Adipose tissue (tissue), 3 donors: ENCODE results near the gene FAM120A. TPM values are rescaled to one million over a fixed set of nuclear protein-coding genes. Genes with fewer than 3 reads are reported as not detected.

Experiments
- H3K27ac ChIP-seq: one replicate; pipeline ENCODE4 v1.5.1; 2013; ENCODE audit warnings: low read depth, low read length
- WGBS, 3 donors: extraction: QIAGEN DNeasy Blood & Tissue Kit; methylation state at CpG; one replicate each; pipeline ENCODE4 v1.1.7; 2013; 5-methylcytosine and 5-hydroxymethylcytosine counted together
- polyA plus RNA-seq, 3 donors: library from polyadenylated mRNA; stranded (reverse); fragments of 200-250 nt; gene quantifications; one replicate each; pipeline ENCODE4 v1.2.3, GENCODE V29; 2013
- donor health status: healthy with polysubstance abuse.
- donor health status: Bipolar disorder and iron deficiency.
- donor health status: healthy.

Gene FAM120A
- polyA plus RNA-seq, 3 donors = 38.4 to 60.1 (median 53.3) TPM

GRCh38 chr9:93594041-93594756 lies 142.7 kb downstream of the FAM120A start:
- no peak overlapping the region for H3K27ac ChIP-seq
- WGBS, 3 donors = 62 to 63% (median 63%) methylated on average over 9 of the region's 9 CpGs

GRCh38 chr9:93595461-93595860 lies 144.0 kb downstream of the FAM120A start:
- 93 to 95% (median 93%) methylated on average over 5 of the region's 5 CpGs for WGBS, 3 donors
- no peak overlapping the region for H3K27ac ChIP-seq

- H3K27ac ChIP-seq = no peak overlapping the region
- 61 to 85% (median 85%) methylated on average over 5 of the region's 5 CpGs for WGBS, 3 donors
These were observed 144.4 kb downstream of the FAM120A start for GRCh38 chr9:93595861-93596365.

GRCh38 chr9:93596399-93596798 lies 144.9 kb downstream of the FAM120A start:
- H3K27ac ChIP-seq = no peak overlapping the region
- 76 to 80% (median 80%) methylated on average over 4 of the region's 4 CpGs for WGBS, 3 donors

DNA sequence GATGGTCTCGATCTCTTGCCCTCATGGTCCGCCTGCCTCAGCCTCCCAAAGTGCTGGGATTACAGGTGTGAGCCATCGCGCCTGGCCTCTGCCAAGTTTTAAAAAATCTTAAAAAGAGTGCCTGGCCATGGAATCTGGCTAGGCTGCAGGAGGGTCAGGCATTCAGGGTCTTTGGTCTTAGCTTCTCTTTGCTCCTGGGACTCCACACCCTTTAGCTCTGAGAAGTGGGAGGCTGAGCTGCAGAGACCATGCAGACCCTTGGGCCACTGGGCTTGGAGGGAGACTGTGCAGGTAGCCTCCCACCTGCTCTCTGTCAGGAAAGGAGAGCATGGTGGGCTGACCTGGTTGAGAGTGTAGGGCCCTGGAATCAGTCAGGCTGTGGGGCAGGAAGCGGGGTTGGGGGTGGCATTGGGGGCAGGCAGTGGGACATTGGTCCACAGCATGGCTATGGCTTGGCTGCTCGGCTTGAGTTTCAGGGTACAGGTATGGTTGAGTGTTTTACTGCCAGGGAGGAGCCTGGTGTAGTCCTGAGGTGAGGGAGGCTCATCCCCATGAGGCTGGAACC lies 145.7 kb downstream of the FAM120A start:
- WGBS, 3 donors = 93 to 99% (median 98%) methylated on average over 6 of the region's 6 CpGs

GRCh38 chr9:93597871-93598646 lies 146.6 kb downstream of the FAM120A start:
- 87 to 90% (median 87%) methylated on average over 14 to 15 of the region's 15 CpGs for WGBS, 3 donors
- no peak overlapping the region for H3K27ac ChIP-seq

More for the DNA sequence above, 145.7 kb downstream of the FAM120A start:
- H3K27ac ChIP-seq = no peak overlapping the region

DNA sequence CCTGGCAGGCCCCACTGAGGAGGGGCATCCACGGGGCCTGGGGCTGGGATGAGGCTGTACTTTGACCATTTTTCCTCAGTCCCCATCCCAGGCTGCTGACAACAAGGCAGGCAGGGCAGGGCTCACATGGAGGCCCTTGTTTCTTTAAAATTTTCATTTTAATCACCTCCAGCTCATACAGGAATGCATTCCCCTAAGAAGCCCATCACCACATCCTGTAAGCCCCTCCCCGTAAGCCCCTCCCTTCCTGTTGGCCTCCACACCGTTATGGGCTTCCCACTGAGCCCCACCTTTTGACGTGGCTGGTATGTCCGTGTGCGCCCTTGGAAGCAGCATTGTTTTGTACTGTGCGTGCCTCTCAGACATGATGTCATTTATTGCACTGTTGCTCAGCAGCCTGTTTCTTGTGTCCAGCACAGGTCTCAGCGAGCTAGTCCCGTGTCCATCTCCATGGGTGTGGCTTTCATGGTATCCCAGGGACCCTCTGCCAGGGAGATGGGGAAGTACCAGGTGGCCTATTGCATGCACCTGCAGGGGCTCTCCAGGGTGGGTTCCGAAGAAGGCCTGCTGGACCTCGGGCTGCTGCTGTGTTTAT lies 147.3 kb downstream of the FAM120A start:
- 50 to 74% (median 59%) methylated on average over 11 of the region's 11 CpGs for whole genome bisulfite sequencing, 3 donors

GRCh38 chr9:93599571-93600403 lies 148.3 kb downstream of the FAM120A start:
- WGBS, 3 donors = 56 to 85% (median 78%) methylated on average over 17 of the region's 17 CpGs
- no peak overlapping the region for H3K27ac ChIP-seq

More for the DNA sequence above, 147.3 kb downstream of the FAM120A start:
- H3K27ac ChIP-seq = no peak overlapping the region

GRCh38 chr9:93600504-93600903 lies 149.0 kb downstream of the FAM120A start:
- whole genome bisulfite sequencing, 3 donors = 39 to 43% (median 42%) methylated on average over 3 of the region's 3 CpGs
- H3K27ac ChIP-seq = no peak overlapping the region

DNA sequence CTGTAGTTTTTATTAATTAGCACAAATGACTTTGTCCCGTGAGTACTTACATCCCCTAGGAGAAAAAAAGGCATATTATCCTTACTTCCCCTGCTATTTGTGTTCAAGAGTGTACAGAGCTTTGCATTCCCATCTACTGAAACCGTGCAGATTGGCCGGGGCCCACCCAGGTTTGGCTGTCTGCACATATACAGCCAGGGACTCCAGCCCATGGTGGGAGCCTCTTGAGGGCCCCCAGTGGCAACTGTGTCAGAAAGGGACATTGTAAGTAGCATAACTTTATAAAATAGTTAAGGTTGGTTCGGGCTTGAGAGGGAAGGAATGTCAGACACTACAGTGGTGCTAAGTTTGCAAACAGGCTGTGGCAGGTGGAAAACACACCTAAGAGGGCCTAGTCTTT lies 149.6 kb downstream of the FAM120A start:
- WGBS, 3 donors = 73 to 81% (median 78%) methylated on average over 4 of the region's 4 CpGs
- no peak overlapping the region for H3K27ac ChIP-seq

DNA sequence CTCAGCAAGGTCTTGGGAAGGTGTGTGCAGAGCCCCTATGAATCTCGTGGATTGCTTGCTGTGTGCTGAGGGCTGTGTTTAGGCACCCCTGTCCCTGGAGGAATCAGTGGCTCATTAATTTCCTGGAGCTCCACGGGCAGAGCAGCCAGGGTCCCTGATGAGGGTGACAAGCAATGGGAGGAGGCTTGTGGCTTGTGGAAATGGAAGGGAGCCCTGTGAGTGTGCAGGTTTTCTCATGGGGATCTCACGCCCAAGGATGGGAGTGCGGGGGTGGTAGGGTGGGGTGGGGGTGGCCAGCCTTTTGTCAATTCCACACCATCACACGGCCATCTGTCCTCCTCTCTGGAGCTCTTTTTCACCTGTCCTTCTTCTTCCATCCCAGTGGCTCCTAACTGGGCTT lies 150.2 kb downstream of the FAM120A start:
- WGBS, 3 donors = 74 to 78% (median 77%) methylated on average over 5 of the region's 5 CpGs
- no peak overlapping the region for H3K27ac ChIP-seq

DNA sequence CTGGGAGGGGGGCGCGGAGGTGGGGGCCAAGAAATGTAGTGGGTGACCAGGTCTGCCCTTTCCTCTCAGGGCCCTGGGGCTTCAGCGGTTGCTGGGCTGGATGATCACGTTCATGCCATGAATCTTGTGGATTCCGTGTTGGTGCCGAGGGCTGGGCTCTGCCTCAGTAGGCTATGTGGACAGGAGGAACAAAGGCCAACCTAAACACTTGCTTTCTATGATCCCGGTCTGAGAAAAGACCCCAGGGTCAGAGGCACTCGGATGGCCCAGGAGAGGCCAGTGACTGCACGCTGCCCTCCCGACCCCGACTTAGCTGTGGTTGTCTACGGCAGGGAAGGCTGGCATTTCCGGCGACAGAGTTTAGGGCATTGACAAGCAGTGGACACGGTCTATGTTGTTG lies 151.5 kb downstream of the FAM120A start:
- no peak overlapping the region for H3K27ac ChIP-seq

GRCh38 chr9:93603906-93604326 lies 152.4 kb downstream of the FAM120A start:
- H3K27ac ChIP-seq = no peak overlapping the region
- 72 to 90% (median 84%) methylated on average over 4 of the region's 4 CpGs for WGBS, 3 donors

More for the DNA sequence above, 151.5 kb downstream of the FAM120A start:
- WGBS, 3 donors = 95 to 98% (median 96%) methylated on average over 15 of the region's 15 CpGs

DNA sequence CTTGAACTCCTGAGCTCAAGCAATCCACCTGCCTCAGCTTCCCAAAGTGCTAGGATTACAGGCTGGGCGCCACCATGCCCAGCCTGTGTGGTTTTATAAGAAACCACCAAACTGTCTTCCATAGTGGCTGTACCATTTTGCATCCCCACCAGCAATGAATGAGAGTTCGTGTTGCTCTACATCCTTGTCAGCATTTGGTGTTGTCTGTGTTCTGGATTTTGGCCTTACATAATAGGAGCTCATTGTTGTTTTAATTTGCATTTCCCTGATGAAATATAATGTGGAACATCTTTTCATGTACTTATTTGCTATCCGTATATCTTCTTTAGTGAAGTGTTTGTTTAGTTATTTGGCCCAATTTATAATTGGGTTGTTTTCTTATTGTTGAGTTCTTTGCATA lies 154.7 kb downstream of the FAM120A start:
- WGBS, 3 donors = 65 to 93% (median 67%) methylated on average over 3 of the region's 3 CpGs

GRCh38 chr9:93610206-93610605 lies 158.7 kb downstream of the FAM120A start:
- WGBS, 3 donors = 97 to 100% (median 98%) methylated on average over 1 of the region's 1 CpG
- H3K27ac ChIP-seq = no peak overlapping the region

More for the DNA sequence above, 154.7 kb downstream of the FAM120A start:
- H3K27ac ChIP-seq = no peak overlapping the region

DNA sequence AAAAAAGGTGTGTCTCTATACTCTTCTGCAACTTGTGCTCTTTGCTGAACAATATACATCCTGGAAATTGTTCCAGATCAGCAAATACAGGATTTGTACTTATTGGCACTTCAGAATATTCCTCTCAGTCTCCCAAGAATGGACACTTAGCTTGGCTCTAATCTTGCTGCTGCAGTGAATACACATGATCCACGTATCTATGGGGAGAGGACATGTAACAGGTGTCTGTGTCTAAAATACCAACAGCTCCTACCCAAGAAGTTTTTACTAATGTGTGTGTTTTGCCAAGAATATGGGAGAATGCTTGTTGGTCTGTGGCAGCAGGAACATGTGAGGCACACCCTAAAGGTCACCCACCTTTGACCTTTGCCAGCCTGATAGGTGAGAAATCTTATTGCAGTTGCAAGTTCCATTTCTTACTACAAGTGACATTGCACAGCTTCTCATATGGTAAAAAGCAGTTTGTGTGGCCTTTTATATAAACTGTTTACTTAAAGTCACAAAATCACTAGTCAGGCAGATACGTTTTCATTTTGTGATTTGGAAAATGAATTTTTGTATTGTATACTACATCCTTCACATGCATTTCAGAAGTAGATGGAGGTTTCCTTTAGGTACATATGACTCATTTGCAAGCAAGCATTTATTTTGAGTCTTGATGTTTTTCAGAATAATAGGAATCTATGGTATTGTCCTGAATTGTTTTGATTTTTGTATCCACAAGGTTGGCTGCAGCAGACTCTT lies 160.7 kb downstream of the FAM120A start:
- WGBS, 3 donors = 59 to 82% (median 81%) methylated on average over 2 of the region's 2 CpGs
- no peak overlapping the region for H3K27ac ChIP-seq

DNA sequence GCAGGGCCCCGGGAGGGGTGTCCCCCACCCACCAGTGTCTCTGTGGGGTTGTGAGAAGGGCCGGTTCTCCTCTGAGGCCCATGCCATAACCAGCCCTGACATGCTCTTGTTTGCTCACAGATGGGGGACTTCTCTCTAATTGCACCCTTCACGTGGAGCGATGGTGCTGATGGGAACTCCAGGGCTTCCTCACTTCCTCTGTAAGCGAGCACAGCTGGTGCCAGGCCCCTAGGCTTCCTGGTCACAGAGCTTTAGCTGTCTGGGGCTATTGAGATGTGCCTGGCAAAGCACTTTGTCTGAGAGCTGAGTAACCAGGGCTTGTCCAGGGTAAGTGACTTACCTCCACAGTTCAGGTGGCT lies 161.3 kb downstream of the FAM120A start:
- H3K27ac ChIP-seq = no peak overlapping the region
- 55 to 68% (median 57%) methylated on average over 5 of the region's 5 CpGs for WGBS, 3 donors
